ENCODE measurements around the gene SNAI3.

The SNAI3 gene

DNA sequence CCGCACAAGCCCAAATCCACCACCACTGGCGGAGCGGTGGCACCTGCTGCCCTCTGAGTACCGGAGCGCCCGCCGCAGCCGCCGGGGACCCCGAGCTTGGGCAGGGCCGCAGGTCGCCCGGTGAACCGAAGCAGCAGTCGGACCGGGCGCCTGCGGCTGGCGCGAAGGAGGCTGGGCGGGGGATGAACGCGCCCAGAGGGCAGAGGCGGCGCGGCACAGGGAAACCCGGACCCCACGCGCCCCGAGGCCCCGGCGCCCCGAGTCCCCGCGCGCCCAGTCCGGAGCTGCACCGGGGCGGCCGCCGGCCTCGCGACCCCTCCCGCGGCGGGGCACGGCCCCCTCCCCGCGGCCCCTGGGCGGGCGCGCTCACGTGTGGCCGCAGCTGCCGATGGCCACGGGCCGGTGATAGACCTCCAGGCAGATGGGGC, 19.5 kb upstream of the SNAI3 start:
- no peak for DNase-seq (ENCODE audit: low read depth in 2 of 2)

DNA sequence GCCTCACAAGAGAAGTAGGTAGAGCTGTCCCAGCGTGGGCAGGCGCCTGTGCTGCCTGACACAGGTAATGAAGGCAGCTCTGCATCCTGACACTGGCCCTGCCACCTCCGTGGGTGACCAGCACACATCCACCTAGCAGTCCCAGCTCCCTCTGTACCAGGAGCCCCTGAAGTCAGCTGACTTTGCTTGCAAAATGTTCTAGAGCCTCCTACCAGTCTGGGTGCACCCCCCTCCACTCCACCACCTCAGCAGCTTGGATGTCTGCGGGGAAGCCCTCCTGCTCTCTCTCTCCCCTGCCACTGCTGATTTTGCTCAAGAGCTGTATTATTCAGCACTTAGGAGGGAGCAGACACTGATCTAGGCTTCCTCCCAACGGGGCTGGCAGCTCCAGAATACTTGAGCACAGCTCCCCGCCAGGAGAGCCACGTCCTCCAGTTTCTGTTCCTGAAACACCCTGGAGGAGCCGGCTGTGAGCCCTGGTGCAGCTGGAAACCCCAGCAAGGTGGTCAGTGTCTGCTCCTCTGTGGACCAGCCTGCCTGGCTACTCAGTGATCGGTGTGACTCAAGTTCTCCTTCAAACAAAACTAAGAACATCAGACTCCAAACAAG, 18.9 kb upstream of the SNAI3 start:
- DNase-seq (ENCODE audit: low read depth in 2 of 2), result no peak

DNA sequence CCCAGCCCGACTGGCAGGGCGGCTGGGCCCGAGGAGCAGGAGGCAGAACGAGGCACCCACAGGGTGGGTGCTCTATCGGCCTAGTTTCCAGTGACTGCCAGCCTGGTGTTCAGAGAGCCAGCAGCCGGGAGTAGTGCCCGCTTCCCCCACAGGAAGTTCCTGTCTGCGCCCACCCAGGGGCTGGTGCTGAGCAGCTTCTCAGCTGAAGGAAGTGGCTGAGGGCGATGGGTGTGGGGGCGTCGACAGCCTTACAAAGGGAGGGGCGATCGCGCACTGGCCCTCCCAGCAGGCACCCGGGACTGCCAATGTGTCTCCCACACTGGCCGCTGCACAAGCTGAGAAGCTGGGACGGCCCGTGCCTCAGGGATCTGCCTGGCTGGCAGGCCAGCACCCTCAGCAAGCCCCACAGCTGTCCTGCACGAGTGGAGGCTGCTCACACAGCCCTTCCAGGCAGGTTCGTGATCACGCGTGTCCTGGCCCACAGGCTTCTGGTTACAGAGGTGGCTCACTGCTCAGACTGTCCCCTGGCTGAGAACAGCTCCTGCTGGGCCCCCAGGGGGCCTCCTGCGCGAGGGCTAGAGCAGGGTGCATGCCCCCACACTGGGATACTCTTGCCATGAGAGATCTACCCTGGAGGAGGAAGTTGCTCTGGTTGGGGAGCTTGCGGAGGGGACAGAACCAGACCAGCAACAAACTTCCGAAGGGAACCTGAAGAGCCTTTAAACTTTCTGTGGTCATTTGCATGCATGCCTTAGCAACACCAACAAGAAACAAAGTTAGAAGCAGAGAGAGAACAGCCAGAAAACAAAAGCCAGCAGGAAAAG, 17.4 kb upstream of the SNAI3 start:
- peak; percentile 63 to 66 for DNase-seq (ENCODE audit: low read depth in 2 of 2)

GRCh38 chr16:88702371-88703210, 16.3 kb upstream of the SNAI3 start:
- no peak for DNase-seq (ENCODE audit: low read depth in 2 of 2)

DNA sequence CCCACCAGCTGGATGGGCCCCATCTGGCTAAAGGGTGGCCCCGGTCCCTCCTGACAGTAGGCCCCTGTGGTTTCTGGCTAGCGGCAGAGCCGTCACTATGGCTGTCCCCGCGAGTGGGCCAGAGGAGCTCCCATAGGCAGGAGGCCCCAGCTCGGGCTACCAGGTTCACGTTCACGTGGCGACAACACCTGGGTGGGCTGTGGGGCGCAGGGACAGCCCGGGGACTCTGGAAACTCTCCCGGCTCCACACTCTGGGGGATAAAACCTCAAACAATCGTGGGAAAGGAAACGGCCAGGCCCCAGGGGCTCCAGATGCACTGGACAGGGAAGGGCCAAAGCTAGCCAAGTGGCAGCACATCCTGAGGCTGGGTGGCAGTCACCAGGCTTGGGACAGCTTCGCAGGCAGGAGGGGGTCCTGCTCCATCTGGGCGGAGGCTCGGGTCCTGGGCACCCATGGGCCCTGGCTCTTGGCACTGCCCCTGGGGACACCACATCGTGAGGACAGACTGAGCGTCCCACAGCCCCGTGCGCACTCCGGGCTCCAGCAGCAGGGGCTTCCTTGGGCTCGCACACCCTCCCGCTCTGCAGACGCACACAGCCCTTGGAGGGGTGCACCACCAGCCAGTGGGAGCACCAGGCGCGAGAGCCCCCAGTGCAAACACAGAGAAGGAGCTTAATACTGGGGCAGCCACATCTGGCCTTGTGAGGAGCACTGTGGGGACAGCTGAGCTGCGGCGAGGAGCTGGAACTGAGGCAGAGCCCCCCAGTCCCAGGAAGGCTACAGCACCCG, 15.5 kb upstream of the SNAI3 start:
- DNase-seq (ENCODE audit: low read depth in 2 of 2), result no peak

DNA sequence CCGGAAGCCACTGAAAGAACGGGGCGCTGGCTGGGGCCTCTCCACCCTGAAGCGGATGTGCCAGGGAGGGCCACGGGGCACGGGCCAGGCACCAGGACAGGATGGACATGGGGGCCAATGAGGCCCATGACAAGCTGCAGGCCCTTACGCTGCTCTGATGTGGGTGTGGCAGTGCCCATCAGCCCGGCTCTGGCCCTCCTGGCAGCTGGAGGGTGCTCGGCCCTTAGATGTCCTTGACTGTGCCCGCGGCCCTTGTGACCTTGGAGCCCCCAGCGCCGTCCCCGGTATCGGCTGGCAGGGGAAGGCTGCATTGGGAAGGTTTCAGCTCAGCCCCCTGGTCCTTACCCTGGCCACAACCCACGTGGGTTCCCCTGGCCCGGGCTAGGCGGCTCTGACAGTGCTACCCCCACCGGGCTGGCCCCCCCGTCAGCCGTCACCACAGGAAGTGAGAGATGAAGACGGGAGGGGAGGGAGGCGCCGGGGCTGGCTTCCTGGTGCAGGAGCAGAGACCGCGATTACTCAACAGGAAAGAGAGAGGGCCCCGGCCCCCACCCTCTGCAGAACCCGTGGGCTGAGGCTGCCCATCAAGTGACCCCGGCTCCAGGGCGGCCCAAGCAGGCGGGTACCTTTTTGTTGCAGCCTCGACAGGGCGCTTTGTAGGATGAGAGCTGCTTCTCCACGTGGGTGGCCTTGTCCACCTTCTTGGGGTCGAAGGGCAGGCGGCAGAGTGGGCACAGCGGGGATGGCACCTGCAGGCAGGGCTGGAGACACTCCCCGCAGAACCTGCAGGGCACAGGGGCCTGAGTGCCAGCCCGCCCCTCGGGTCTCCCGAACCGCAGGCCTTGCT, 14.6 kb upstream of the SNAI3 start:
- peak; percentile 91 to 93 for DNase-seq (ENCODE audit: low read depth in 2 of 2)

DNA sequence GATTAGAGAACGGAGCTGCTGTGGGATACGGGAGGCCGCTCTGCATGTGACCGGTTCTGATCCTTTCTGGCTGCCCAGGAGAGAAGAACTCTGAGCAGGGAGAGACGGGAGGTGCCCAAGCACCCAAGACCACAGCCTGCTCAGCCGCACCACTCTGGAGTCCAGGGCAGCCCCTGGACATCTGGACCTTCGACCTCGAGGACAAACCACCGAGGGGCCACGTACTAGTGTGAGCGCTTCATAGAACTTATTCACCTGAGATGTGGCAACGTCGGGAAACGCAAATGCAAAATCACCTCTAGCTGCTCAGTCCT, 14.0 kb upstream of the SNAI3 start:
- no peak for DNase-seq (ENCODE audit: low read depth in 2 of 2)

- no peak for DNase-seq (ENCODE audit: low read depth in 2 of 2)
These were observed 12.9 kb upstream of the SNAI3 start for GRCh38 chr16:88699180-88699579.

- DNase-seq (ENCODE audit: low read depth in 2 of 2), result no peak
These were observed 12.3 kb upstream of the SNAI3 start for GRCh38 chr16:88698646-88699045.

DNA sequence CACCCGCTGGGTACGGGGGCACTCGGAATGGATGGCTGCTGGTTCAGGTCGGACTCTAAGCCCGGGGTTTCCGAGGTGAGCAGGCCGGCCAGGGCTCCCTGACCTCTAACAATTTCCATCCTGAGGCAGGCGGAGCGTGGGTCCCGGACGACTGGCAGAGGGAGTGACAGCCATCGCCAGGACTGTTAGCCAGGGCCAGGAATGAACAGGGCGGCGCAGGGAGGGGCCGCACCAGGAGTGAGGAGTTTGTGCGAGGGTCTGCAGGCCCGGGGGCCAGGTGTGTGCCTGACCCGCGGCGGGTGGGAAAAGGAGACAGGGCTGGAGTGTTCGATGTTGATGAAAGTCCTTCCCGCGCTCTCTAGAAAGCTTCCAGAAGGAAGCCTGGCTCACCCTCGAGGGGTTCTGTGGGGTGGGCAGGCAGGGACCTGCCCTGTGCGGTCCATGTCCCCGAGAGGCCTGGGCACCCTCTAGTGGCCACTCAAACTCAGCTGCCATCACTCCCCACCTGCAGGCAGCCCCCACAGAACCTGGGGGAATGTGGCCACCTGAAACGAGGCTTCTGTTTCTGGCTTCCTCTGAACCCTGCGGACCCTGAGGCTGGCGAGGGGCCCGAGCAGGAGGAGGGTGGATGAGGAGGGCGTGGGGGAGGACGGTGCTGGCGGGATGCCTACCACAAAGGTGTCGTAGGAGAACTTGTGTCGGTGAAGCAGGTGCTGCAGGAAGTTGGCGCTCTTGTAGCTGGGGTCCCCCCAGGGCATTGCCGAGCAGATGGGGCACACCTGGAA, 11.7 kb upstream of the SNAI3 start:
- DNase-seq (ENCODE audit: low read depth in 2 of 2), result no peak

DNA sequence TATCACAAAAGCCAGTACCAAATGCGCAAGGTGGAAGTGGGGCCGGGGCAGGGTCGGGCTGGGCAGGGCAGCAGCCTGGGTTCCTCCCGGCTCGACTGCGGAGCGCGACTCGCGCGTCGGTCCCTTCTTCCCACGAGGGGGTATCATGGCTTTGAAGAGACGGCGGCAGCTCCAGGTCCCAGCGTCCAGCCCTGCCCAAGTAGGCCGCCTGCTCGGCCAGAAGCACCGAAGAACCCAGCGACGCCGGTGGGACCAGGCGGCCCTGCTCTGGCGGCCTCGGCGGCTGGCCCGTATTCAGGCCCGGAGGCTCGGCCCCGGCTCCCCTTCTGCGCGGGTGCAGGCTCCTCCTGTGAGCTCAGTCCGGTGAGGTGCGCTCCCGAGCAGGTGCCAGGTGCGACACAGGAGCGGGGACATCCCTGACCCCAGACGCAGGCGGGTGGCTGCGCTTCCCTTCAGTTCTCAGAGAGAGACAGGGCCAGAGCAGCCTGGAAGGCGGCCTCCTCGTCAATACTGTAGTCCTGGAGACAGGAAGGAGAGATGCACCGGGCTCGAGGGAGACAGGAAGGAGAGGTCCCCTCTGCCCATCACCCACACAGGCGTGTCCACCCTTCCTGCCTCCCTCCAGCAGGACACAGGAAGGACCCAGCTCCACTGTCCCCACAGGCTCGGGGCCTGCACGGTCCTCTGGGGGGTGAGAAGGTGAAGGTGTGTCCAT, 11.0 kb upstream of the SNAI3 start:
- DNase-seq (ENCODE audit: low read depth in 2 of 2), result no peak

DNA sequence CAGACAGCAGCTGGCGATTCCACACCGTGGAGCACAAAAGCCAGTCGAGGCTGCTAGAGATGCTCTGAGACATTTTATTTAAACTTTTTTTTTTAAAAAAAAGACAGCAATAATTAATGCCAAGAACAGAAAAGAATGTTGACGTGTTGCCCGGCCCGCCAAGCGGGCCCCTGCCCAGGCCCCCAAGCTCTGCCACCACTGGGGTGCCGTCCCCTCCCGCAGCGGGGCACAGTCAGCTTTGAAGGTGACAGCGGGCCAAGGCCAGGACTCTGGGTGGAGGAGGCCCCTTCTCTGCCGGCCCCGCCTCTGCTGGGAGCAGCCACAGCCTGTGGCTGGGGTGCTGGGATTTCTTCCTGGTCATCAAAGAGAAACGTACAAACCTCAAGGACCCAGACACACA, 10.1 kb upstream of the SNAI3 start:
- no peak for DNase-seq (ENCODE audit: low read depth in 2 of 2)

- no peak for DNase-seq (ENCODE audit: low read depth in 2 of 2)
These were observed 9.4 kb upstream of the SNAI3 start for GRCh38 chr16:88695753-88696152.

DNA sequence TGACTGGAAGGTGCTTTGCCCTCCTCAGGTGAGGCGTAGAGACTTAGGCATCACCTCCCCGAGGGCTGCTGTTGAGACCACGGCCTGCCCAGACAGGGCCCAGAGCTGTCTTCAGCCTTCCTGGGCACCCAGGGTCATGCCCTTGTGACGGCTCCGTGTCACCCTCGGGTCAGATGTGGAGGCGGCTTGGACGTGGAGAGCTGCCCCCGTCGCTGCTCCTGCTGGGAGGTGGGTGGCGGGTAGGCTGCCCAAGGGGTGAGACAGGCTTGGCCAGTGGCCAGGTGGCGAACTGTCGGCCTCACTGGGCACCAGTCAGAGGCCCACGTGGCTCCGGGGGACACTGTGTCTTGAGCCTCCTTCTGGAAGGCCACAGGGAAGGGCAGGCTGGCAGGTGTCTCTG, 8.9 kb upstream of the SNAI3 start:
- no peak for DNase-seq (ENCODE audit: low read depth in 2 of 2)

DNA sequence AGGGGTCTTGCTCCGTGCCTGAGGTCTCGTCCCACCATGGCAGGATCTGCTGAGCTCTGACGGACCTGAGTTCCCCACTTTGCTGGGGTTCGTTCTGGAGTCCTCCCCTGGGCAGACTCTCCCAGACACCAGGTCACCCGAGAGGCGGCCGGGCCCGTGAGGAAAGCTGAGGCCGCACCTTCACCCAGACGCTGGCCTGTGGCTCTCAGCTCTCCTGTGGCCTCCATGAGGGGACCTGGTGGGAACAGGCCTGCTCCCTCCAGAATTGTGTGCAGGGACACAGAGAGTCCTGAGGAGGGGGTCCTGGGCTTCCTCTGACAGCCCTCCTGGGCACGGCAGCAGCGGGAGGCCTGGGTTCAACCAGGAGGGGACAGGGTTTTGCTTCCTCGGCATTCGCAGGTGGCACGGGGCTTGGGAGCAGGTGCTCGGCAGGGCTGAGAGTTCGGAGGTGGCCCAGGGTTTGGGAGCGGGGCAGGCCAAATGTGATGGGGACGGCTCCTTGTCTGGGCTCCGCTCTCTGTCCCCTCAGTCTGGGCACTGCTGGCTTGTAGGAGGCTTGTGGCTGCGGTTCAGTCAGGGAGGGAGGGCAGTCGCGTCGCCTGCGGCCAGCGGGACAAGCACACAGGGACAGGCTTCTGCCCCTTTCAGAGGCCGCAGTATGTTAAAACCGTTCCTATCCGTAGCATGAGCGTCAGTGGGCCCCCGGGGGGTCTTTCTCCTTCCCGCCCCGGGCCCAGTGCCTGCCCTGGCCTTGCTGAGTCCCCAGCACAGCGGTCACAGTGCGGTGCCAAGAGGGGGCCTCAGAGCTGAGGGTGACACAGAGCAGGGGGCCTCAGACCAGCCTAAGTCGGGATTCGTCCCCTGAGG, 8.1 kb upstream of the SNAI3 start:
- DNase-seq (ENCODE audit: low read depth in 2 of 2), result no peak

- no peak for DNase-seq (ENCODE audit: low read depth in 2 of 2)
These were observed 7.3 kb upstream of the SNAI3 start for GRCh38 chr16:88693420-88694177.

DNA sequence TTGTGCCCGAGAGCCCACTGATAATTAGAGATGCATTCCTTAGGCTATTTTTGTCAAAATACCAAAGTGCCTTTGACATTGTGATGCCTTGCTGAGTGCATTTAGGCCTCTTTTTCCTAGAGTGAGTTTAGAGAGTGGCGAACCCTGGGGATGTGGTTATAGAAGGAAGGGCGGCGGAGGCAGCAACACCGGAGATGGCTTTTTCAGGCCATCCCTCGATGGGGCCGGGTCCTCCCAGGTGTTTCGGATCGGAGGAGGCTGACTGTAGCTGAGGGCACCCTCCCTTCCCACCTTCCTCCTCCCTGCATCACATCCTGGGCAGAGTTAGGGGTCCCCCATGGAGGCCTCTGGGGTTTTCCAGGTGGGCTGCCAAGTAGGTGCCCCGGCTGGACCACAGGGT, 6.6 kb upstream of the SNAI3 start:
- no peak for DNase-seq (ENCODE audit: low read depth in 2 of 2)

All from stimulated activated CD4-positive, alpha-beta T cell treated with anti-CD3 and anti-CD28 coated beads, Interleukin-4, amount 100 ng/mL, for 48 hours (primary cell).